Measurements from ENCODE around the gene TEPSIN.

TEPSIN gene

GRCh38 chr17:81282141-81282540 is 43.3 kb upstream of the TEPSIN start:
- ATAC-seq: no peak
- TF ChIP-seq TCF4 (CRISPR knock-in tag; IDR thresholded peaks at IDR 0.05; ENCODE audit: borderline replicate concordance) (no peak), ZFP3 (CRISPR knock-in tag; IDR thresholded peaks at IDR 0.05) (no peak), ZNF8 (CRISPR knock-in tag; IDR thresholded peaks at IDR 0.05) (no peak), OSR1 (CRISPR knock-in tag; IDR thresholded peaks at IDR 0.05) (no peak), BACH2 (CRISPR knock-in tag; IDR thresholded peaks at IDR 0.05; ENCODE audit: borderline replicate concordance) (no peak), ISL1 (CRISPR knock-in tag; IDR thresholded peaks at IDR 0.05) (no peak), TSHZ2 (CRISPR knock-in tag; IDR thresholded peaks at IDR 0.05) (no peak), ZFP30 (CRISPR knock-in tag; IDR thresholded peaks at IDR 0.05) (no peak), PPARA (CRISPR knock-in tag; IDR thresholded peaks at IDR 0.05; ENCODE audit: borderline replicate concordance) (no peak), GLIS3 (CRISPR knock-in tag; IDR thresholded peaks at IDR 0.05) (no peak), CREB5 (CRISPR knock-in tag; IDR thresholded peaks at IDR 0.05; ENCODE audit: low read depth) (no peak), SNAI2 (CRISPR knock-in tag; IDR thresholded peaks at IDR 0.05) (no peak), TOX (CRISPR knock-in tag; IDR thresholded peaks at IDR 0.05; ENCODE audit: borderline replicate concordance) (no peak), CSDC2 (CRISPR knock-in tag; IDR thresholded peaks at IDR 0.05) (no peak), CSRNP3 (CRISPR knock-in tag; IDR thresholded peaks at IDR 0.05) (no peak), ZC3H10 (CRISPR knock-in tag; IDR thresholded peaks at IDR 0.05) (no peak), ARNTL (CRISPR knock-in tag; IDR thresholded peaks at IDR 0.05; ENCODE audit: borderline replicate concordance, low read depth) (no peak), ZNF565 (CRISPR knock-in tag; conservative IDR thresholded peaks at IDR 0.05; ENCODE audit: low read depth) (no peak), ZNF70 (CRISPR knock-in tag; IDR thresholded peaks at IDR 0.05) (no peak)

- ATAC-seq: no peak
- no peak for TF ChIP-seq ZNF8 (CRISPR knock-in tag; IDR thresholded peaks at IDR 0.05)
Observed at GRCh38 chr17:81280571-81280970, 41.7 kb upstream of the TEPSIN start.

GRCh38 chr17:81279278-81280275 is 40.7 kb upstream of the TEPSIN start:
- TF ChIP-seq OSR1 (CRISPR knock-in tag; IDR thresholded peaks at IDR 0.05): no peak
- TF ChIP-seq PPARA (CRISPR knock-in tag; IDR thresholded peaks at IDR 0.05; ENCODE audit: borderline replicate concordance): no peak
- no peak for TF ChIP-seq ZC3H10 (CRISPR knock-in tag; IDR thresholded peaks at IDR 0.05)
- TF ChIP-seq ZFP30 (CRISPR knock-in tag; IDR thresholded peaks at IDR 0.05): no peak
- no peak for TF ChIP-seq ZFP3 (CRISPR knock-in tag; IDR thresholded peaks at IDR 0.05)
- TF ChIP-seq TSHZ2 (CRISPR knock-in tag; IDR thresholded peaks at IDR 0.05): no peak
- TF ChIP-seq CSRNP3 (CRISPR knock-in tag; IDR thresholded peaks at IDR 0.05): no peak
- TF ChIP-seq ISL1 (CRISPR knock-in tag; IDR thresholded peaks at IDR 0.05): no peak
- TF ChIP-seq ARNTL (CRISPR knock-in tag; IDR thresholded peaks at IDR 0.05; ENCODE audit: borderline replicate concordance, low read depth): no peak
- no peak for TF ChIP-seq CREB5 (CRISPR knock-in tag; IDR thresholded peaks at IDR 0.05; ENCODE audit: low read depth)
- no peak for TF ChIP-seq RARB (CRISPR knock-in tag; IDR thresholded peaks at IDR 0.05)
- no peak for TF ChIP-seq POU6F1 (CRISPR knock-in tag; IDR thresholded peaks at IDR 0.05; ENCODE audit: borderline replicate concordance, low read depth)
- TF ChIP-seq ESRRG (CRISPR knock-in tag; IDR thresholded peaks at IDR 0.05): no peak
- TF ChIP-seq ZNF70 (CRISPR knock-in tag; IDR thresholded peaks at IDR 0.05): no peak
- no peak for TF ChIP-seq GLIS3 (CRISPR knock-in tag; IDR thresholded peaks at IDR 0.05)
- no peak for TF ChIP-seq SNAI2 (CRISPR knock-in tag; IDR thresholded peaks at IDR 0.05)
- TF ChIP-seq ZNF565 (CRISPR knock-in tag; conservative IDR thresholded peaks at IDR 0.05; ENCODE audit: low read depth): no peak
- no peak for TF ChIP-seq CSDC2 (CRISPR knock-in tag; IDR thresholded peaks at IDR 0.05)
- TF ChIP-seq TOX (CRISPR knock-in tag; IDR thresholded peaks at IDR 0.05; ENCODE audit: borderline replicate concordance): no peak
- ATAC-seq: no peak

Data from SK-N-SH treated with all-trans-retinoic acid at 6 μM for 48 hours (cell line).